Measurements from ENCODE around the gene TRMT6. TPM values are rescaled to one million over a fixed set of nuclear protein-coding genes. Genes with fewer than 3 reads are reported as not detected.

Gene TRMT6
- total RNA-seq, 1 experiment from 2014 or later, result 13.2 TPM

- ChIA-PET POLR2A (no interaction called here), CTCF (no interaction called here), RAD21 (ENCODE audit: low non-redundant PET in 1 of 2, low total read pairs in 2 of 2, uncharacterized antibody in 2 of 2, unreplicated experiment in 2 of 2) (no interaction called here)
- Histone ChIP-seq H3K9me3 (ENCODE audit: control insufficient read depth in 1 of 2, insufficient read depth in 1 of 2, low read depth in 1 of 2, low read length in 2 of 2) (no peaks in the 10 kb centered on the region), H3K4me2 (ENCODE audit: low read length) (no peak overlapping the region), H3K4me3 (replicated peaks in 1 of 2; ENCODE audit: low read depth in 1 of 2, low read length in 2 of 2) (no peak overlapping the region), H3K79me2 (ENCODE audit: insufficient read depth, low read length) (no peaks in the 10 kb centered on the region), H3K4me1 (ENCODE audit: control insufficient read depth in 1 of 2, insufficient read depth in 2 of 2, low read length in 2 of 2) (no peaks in the 10 kb centered on the region), H3K27me3 (ENCODE audit: insufficient read depth, low read length) (peaks cover 20% of the 10 kb centered on the region; the same call in 1 of the 2 replicates), H3K9ac (ENCODE audit: low read length) (no peak overlapping the region), H3K27ac (ENCODE audit: low read depth, low read length) (no peak overlapping the region), H4K20me1 (ENCODE audit: insufficient read depth) (no peaks in the 10 kb centered on the region), H3K36me3 (ENCODE audit: control insufficient read depth in 1 of 2, insufficient read depth in 2 of 2, low read length in 2 of 2) (no peaks in the 10 kb centered on the region), H3K9me2 (ENCODE audit: insufficient read depth) (no peaks in the 10 kb centered on the region), H2AFZ (ENCODE audit: low read depth, low read length, poor library complexity, severe bottlenecking) (no peak overlapping the region)
- ATAC-seq (no peak), DNase-seq (ENCODE audit: low read depth, low spot score) (no peak)
- no peak for TF ChIP-seq TCF7L2 (IDR thresholded peaks at IDR 0.05; ENCODE audit: borderline replicate concordance, extremely low read depth, insufficient read depth, insufficient read length)
- BruUV-seq (replicated peaks), result no TSS peak
- intact Hi-C loops (cut with micrococcal nuclease), result no loop called here
Measured at GRCh38 chr20:5927749-5928462, 22.4 kb downstream of the TRMT6 start.

- RAD21 ChIA-PET (ENCODE audit: low non-redundant PET in 1 of 2, low total read pairs in 2 of 2, uncharacterized antibody in 2 of 2, unreplicated experiment in 2 of 2), result no interaction called here
- H3K4me2 ChIP-seq (ENCODE audit: low read length), result no peak overlapping the region
- no peak overlapping the region for H2AFZ ChIP-seq (ENCODE audit: low read depth, low read length, poor library complexity, severe bottlenecking)
- POLR2A ChIA-PET, result no interaction called here
- H3K79me2 ChIP-seq (ENCODE audit: insufficient read depth, low read length), result no peaks in the 10 kb centered on the region
- H3K9ac ChIP-seq (ENCODE audit: low read length), result no peak overlapping the region
- no peaks in the 10 kb centered on the region for H4K20me1 ChIP-seq (ENCODE audit: insufficient read depth)
- H3K4me3 ChIP-seq (replicated peaks in 1 of 2; ENCODE audit: low read depth in 1 of 2, low read length in 2 of 2), result no peak overlapping the region
- CTCF ChIA-PET, result no interaction called here
- H3K9me2 ChIP-seq (ENCODE audit: insufficient read depth), result no peaks in the 10 kb centered on the region
- no peaks in the 10 kb centered on the region; a peak in 1 of 4 replicates for H3K4me1 ChIP-seq (ENCODE audit: control insufficient read depth in 1 of 2, insufficient read depth in 2 of 2, low read length in 2 of 2)
- no peaks in the 10 kb centered on the region for H3K9me3 ChIP-seq (ENCODE audit: control insufficient read depth in 1 of 2, insufficient read depth in 1 of 2, low read depth in 1 of 2, low read length in 2 of 2)
- no peak overlapping the region for H3K27ac ChIP-seq (ENCODE audit: low read depth, low read length)
- H3K27me3 ChIP-seq (ENCODE audit: insufficient read depth, low read length), result peaks cover 14% of the 10 kb centered on the region; the same call in 1 of the 2 replicates
- no TSS peak for BruUV-seq (replicated peaks)
- no peak for ATAC-seq
- no peaks in the 10 kb centered on the region for H3K36me3 ChIP-seq (ENCODE audit: control insufficient read depth in 1 of 2, insufficient read depth in 2 of 2, low read length in 2 of 2)
- TF ChIP-seq EGR1 (IDR thresholded peaks at IDR 0.05; ENCODE audit: low read depth) (no peak), MAX (IDR thresholded peaks at IDR 0.05) (no peak), REST (IDR thresholded peaks at IDR 0.05; ENCODE audit: low read depth) (no peak), SP1 (IDR thresholded peaks at IDR 0.05; ENCODE audit: low read depth) (no peak), SRF (IDR thresholded peaks at IDR 0.05; ENCODE audit: low read depth) (no peak)
- intact Hi-C loops (cut with micrococcal nuclease), result no loop called here
- no peak for DNase-seq (ENCODE audit: low read depth, low spot score)
Measured at GRCh38 chr20:5925551-5925950, 24.8 kb downstream of the TRMT6 start.

Data from HCT116 (cell line).